Endothelial cell of umbilical vein (primary cell): ENCODE results near the gene NR1D1. TPM values are rescaled to one million over a fixed set of nuclear protein-coding genes. Genes with fewer than 3 reads are reported as not detected.

ENCODE experiments used
- BruUV-seq: library from RNA; stranded (reverse); fragments of 400-500 nt; replicated peaks from 2 replicates; lab custom pipeline; 2021; lab: Mats Ljungman, UMichigan
- CTCF ChIA-PET: fragments of 300-600, 350-600 bp; sonication (Branson Sonifier 250); formaldehyde crosslinking; loops from one replicate; lab custom pipeline; 2021; ENCODE audit warnings: antibody characterized with exemption, inconsistent platforms; lab: Charles Lee
- POLR2A ChIA-PET: fragments of 300-600, 350-600 bp; sonication (Branson Sonifier 250); formaldehyde crosslinking; loops from one replicate; lab custom pipeline; 2021; ENCODE audit warnings: antibody characterized with exemption, inconsistent platforms; lab: Charles Lee
- DNase-seq: peaks from one replicate; pipeline ENCODE4 v3.0.0-alpha.2; 2011; ENCODE audit warnings: low read depth, low spot score
- FAIRE-seq: peaks from 2 replicates; lab custom pipeline; 2011; peaks lifted over from hg19 to GRCh38; lab: Jason Lieb, UNC
- H2AFZ ChIP-seq: 2 replicates; pipeline ENCODE4 v1.6.0; 2012; ENCODE audit warnings: low read depth, low read length, control low read depth, inconsistent platforms
- H3K27ac ChIP-seq: 2 replicates; pipeline ENCODE4 v1.5.1; 2011; ENCODE audit warnings: low read depth, mild to moderate bottlenecking, control low read depth, low read length, moderate library complexity; ENCODE audit not compliant: insufficient read depth
- H3K27me3 ChIP-seq, 2 experiments: 2 replicates each; pipeline versions ENCODE4 v1.6.0 to v1.6.1; 2011; ENCODE audit warnings: low read length in 2 of 2, mixed read lengths in 1 of 2; ENCODE audit not compliant: control insufficient read depth in 2 of 2, insufficient read depth in 2 of 2
- H3K36me3 ChIP-seq, 2 experiments: 2 replicates in 1 of 2; 3 replicates in 1 of 2; pipeline ENCODE4 v1.5.1; 2011; ENCODE audit warnings: low read length in 2 of 2, mild to moderate bottlenecking in 1 of 2, moderate library complexity in 1 of 2; ENCODE audit not compliant: control insufficient read depth in 2 of 2, insufficient read depth in 2 of 2; ENCODE audit errors: extremely low read depth in 1 of 2
- H3K4me1 ChIP-seq: 3 replicates; pipeline ENCODE4 v1.5.1; 2011; ENCODE audit warnings: mild to moderate bottlenecking, low read length; ENCODE audit not compliant: control insufficient read depth, insufficient read depth; ENCODE audit errors: extremely low read depth
- H3K4me2 ChIP-seq: 2 replicates; pipeline ENCODE4 v1.6.1; 2011; ENCODE audit warnings: low read length, control low read depth, mixed read lengths; ENCODE audit not compliant: insufficient read depth
- H3K4me3 ChIP-seq, 3 experiments: fragments of 200-600 bp in 1 of 3; sonication (generic), shearing (Covaris generic) in 1 of 3; replicated peaks in 1 of 3; 2 replicates each; pipeline ENCODE4 v1.5.1; 2011 to 2016; ENCODE audit warnings: control low read depth in 3 of 3, low read length in 3 of 3, mild to moderate bottlenecking in 2 of 3, inconsistent platforms in 1 of 3, low read depth in 1 of 3, moderate library complexity in 1 of 3; ENCODE audit not compliant: insufficient read depth in 1 of 3
- H3K79me2 ChIP-seq: 2 replicates; pipeline ENCODE4 v1.6.0; 2012; ENCODE audit warnings: low read length, inconsistent platforms; ENCODE audit not compliant: control insufficient read depth, insufficient read depth
- H3K9ac ChIP-seq: replicated peaks from 2 replicates; pipeline ENCODE3; 2011; ENCODE audit warnings: low read length, control low read depth; ENCODE audit not compliant: insufficient read depth; ENCODE audit errors: extremely low read depth
- H3K9me1 ChIP-seq: replicated peaks from 3 replicates; pipeline ENCODE4 v1.6.0; 2011; ENCODE audit warnings: mild to moderate bottlenecking, low read length; ENCODE audit not compliant: control insufficient read depth, insufficient read depth; ENCODE audit errors: extremely low read depth
- H3K9me3 ChIP-seq: replicated peaks from 2 replicates; pipeline ENCODE4 v1.5.1; 2012; ENCODE audit warnings: low read length, inconsistent platforms; ENCODE audit not compliant: control insufficient read depth, insufficient read depth
- H4K20me1 ChIP-seq: replicated peaks from 2 replicates; pipeline ENCODE3; 2011; ENCODE audit warnings: mild to moderate bottlenecking, low read length; ENCODE audit not compliant: control insufficient read depth, insufficient read depth; ENCODE audit errors: extremely low read depth
- CTCF ChIP-seq, 2 donors: IDR thresholded peaks; 1 replicate in 1 of 2; 2 replicates in 1 of 2; pipeline ENCODE4 v1.5.1; 2011; ENCODE audit warnings: low read length in 2 of 2, mild to moderate bottlenecking in 2 of 2, moderate library complexity in 2 of 2, control low read depth in 1 of 2, inconsistent platforms in 1 of 2, low read depth in 1 of 2; ENCODE audit not compliant: insufficient read depth in 1 of 2; ENCODE audit errors: extremely low read depth in 1 of 2
- EZH2 ChIP-seq: IDR thresholded peaks from 2 replicates; pipeline ENCODE4 v1.6.1; 2012; ENCODE audit warnings: borderline replicate concordance, low read depth, mild to moderate bottlenecking, moderate library complexity, low read length, inconsistent platforms; ENCODE audit not compliant: severe bottlenecking
- FOS ChIP-seq: IDR thresholded peaks from 2 replicates; pipeline ENCODE4 v1.6.1; 2011; ENCODE audit warnings: mild to moderate bottlenecking, low read length, moderate library complexity, borderline replicate concordance; ENCODE audit not compliant: insufficient read depth
- JUN ChIP-seq: IDR thresholded peaks from 2 replicates; pipeline ENCODE4 v1.6.1; 2011; ENCODE audit warnings: borderline replicate concordance, low read depth; ENCODE audit not compliant: insufficient read length, insufficient read depth
- MYC ChIP-seq: IDR thresholded peaks from one replicate; pipeline ENCODE4 v1.6.1; 2011; ENCODE audit warnings: mild to moderate bottlenecking, low read depth, low read length
- POLR2A ChIP-seq: IDR thresholded peaks from 2 replicates; pipeline ENCODE4 v1.6.1; 2012; ENCODE audit warnings: low read depth, mild to moderate bottlenecking, control low read depth, low read length
- POLR2AphosphoS5 ChIP-seq: IDR thresholded peaks from 2 replicates; pipeline ENCODE4 v1.6.1; 2012; ENCODE audit warnings: low read depth, mild to moderate bottlenecking, control low read depth, low read length, moderate library complexity; ENCODE audit not compliant: insufficient read depth
- dilution Hi-C: fragments of 300-500 bp; cut with MboI; formaldehyde crosslinking; loops from one replicate; pipeline ENCODE4 v1.15.0; 2019; ENCODE audit warnings: low sequenced_read_pairs; ENCODE audit not compliant: extremely low pct_ligation_motif_present
- intact Hi-C: fragments of 100-400 bp; cut with micrococcal nuclease; formaldehyde crosslinking; loops from one replicate; pipeline ENCODE4 v1.10.0; 2022
- polyA plus RNA-seq, 4 experiments: library from polyadenylated mRNA; depleted of rRNA in 3 of 4; stranded (reverse) in 3 of 4; unstranded in 1 of 4; fragments of >200 nt; gene quantifications; 2 replicates each; pipeline versions ENCODE4 v1.2.1 to v1.2.3, GENCODE V29; 2011 to 2012; ENCODE audit warnings: missing spikeins in 1 of 4
- total RNA-seq: library from RNA; stranded (reverse); gene quantifications from 2 replicates; pipeline ENCODE4 v1.2.3, GENCODE V29; 2021
- TF ChIP-seq, protein P1 (sequence below): IDR thresholded peaks from 2 replicates; pipeline ENCODE4 v1.6.1; 2011; ENCODE audit not compliant: insufficient read depth, insufficient read length

NR1D1 gene
- total and polyA plus RNA-seq, 2 donors (not counting 3 experiments of a cell fraction or from before 2014, with no cell fraction given): 2.5 to 5.2 TPM

- no peak for TF ChIP-seq EZH2
- TF ChIP-seq JUN: no peak
- no peak for TF ChIP-seq MYC
- TF ChIP-seq POLR2AphosphoS5: no peak
- no peak for TF ChIP-seq CTCF (IDR thresholded peaks at IDR 0.05; ENCODE audit: extremely low read depth in 1 of 2, insufficient read depth in 1 of 2, low read depth in 1 of 2, low read length in 2 of 2)
- no peak for TF ChIP-seq POLR2A
- TF ChIP-seq, protein P1, sequence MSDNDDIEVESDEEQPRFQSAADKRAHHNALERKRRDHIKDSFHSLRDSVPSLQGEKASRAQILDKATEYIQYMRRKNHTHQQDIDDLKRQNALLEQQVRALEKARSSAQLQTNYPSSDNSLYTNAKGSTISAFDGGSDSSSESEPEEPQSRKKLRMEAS: no peak
- TF ChIP-seq FOS: no peak
- FAIRE-seq: no peak
- Histone ChIP-seq H3K36me3 (no peaks in the 10 kb centered on the region), H3K4me1 (peaks cover 56% of the 10 kb centered on the region), H3K9ac (no peak overlapping the region), H3K4me2 (no peak overlapping the region), H3K4me3 (no peak overlapping the region), H3K9me1 (no peaks in the 10 kb centered on the region), H3K27ac (peak overlapping the region; percentile 88), H3K27me3 (no peaks in the 10 kb centered on the region), H3K79me2 (no peaks in the 10 kb centered on the region), H4K20me1 (no peaks in the 10 kb centered on the region), H2AFZ (peak overlapping the region; percentile 6), H3K9me3 (no peaks in the 10 kb centered on the region)
- dilution Hi-C loops (no loop called here), intact Hi-C loops (loop anchor here (1.0 kb wide), 4 partner anchors 9 to 178 kb away; partner anchors contain the start of gene MSL1)
- ChIA-PET CTCF (interaction anchor here (0.7 to 5.8 kb wide), 40 partner anchors 10 to 180 kb away, joined by 3 to 138 read pairs (median 7); partner anchors contain the start of genes CASC3, CSF3, MED24 and MSL1), POLR2A (interaction anchor here (0.8 to 4.3 kb wide), 6 partner anchors 9 to 82 kb away, joined by 3 to 56 read pairs (median 8); partner anchors contain the start of genes CASC3, MSL1 and NR1D1)
- no peak for DNase-seq
- BruUV-seq: no TSS peak
Observed at GRCh38 chr17:40112718-40113109, 12.3 kb upstream of the NR1D1 start.
